Measurements from ENCODE around the gene AJUBA.

GRCh38 chr14:23021889-23022442, 39.6 kb upstream of the AJUBA start:
- no peak for TF ChIP-seq CTCF (IDR thresholded peaks at IDR 0.05; ENCODE audit: low read depth, low read length)
- TF ChIP-seq EZH2phosphoT487 (IDR thresholded peaks at IDR 0.05; ENCODE audit: low read depth): no peak
